ENCODE measurements around the gene PHF12.
A peak's percentile ranks its signal among the peaks of the same experiment; 100 is the strongest.
"Not testable (repeated sequence)": the region's sequence is repeated elsewhere in the genome, so short reads cannot be mapped to it uniquely, and the experiment has no call there.

Gene PHF12

DNA sequence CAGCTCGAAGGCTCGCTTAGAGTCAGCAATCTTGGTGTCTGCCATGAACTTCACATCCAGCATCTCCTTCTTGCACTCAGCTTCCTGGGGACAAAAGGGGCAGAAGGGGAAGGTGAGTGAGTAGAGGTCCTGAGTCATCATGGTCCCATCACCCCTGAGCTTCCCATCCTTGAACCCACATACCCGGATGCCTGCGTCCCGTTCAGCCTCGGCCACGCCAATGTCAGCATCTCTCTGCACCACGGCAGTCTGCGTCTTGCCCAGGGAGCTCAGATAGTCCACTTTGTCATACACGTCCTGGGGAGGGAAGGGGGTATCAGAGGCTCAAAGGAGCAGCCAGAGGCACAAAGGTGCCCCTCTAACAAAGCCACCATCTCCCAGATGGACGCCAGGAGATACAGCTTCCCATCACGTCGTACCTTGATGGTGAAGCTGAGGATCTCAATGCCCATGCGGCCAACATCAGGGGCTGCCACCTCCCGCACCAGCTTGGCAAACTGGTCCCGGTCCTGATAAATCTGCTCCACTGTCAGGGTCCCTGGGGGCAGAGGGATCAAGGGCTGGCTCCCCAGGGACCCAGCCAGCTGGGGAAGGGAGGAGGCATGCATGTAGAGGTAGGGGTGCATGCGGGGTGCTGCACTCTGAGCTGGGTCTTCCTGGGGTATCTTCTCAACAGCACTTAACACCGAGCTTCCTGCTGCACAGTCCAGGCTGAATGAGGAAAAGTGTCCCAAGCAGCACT, 69.0 kb downstream of the PHF12 start:
- DNase-seq (ENCODE audit: low spot score), result no peak

DNA sequence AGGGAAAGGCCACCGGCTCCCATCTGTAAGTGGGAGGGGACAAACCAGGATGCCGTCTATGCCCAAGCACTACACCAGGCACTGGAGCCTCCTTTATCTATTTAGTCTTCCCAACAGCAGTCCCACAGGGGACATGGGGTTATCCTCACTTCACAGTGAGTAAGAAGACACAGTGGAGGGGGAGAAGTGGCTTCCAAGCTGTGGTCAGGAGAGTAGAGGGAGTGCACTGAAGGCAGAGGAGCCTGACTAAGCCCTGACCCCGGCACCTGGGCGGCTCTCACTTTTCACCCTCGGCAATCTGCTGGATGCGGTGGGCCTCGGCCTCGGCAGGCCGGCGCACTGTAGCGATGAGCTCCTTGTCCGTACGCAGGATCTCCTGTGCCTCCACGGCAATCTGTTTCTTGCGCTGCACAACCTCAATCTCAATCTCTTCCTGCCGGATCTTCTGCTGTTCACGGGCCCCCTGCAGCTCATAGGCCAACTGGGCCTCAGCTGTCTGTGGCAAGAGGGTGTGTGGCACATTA, 69.7 kb downstream of the PHF12 start:
- DNase-seq (ENCODE audit: low spot score), result no peak

DNA sequence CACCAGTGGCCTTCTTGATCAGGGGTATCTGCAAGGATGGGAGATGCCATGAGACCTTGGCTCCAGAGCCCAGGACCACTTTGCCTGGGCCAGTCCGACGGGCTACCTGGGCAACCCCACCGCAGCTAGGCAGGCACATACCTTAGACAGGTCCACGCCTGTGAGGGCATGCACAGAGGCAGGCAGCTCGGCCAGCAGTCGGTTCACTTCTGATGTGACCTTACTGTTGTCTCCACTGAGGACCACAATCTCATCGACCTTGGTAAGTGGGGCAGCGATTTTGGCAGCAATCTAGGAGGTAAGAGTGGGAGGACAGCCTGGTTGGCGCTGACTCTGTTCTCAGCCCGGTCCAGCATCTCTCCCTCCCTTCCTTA, 70.8 kb downstream of the PHF12 start:
- DNase-seq (ENCODE audit: low spot score), result no peak

DNA sequence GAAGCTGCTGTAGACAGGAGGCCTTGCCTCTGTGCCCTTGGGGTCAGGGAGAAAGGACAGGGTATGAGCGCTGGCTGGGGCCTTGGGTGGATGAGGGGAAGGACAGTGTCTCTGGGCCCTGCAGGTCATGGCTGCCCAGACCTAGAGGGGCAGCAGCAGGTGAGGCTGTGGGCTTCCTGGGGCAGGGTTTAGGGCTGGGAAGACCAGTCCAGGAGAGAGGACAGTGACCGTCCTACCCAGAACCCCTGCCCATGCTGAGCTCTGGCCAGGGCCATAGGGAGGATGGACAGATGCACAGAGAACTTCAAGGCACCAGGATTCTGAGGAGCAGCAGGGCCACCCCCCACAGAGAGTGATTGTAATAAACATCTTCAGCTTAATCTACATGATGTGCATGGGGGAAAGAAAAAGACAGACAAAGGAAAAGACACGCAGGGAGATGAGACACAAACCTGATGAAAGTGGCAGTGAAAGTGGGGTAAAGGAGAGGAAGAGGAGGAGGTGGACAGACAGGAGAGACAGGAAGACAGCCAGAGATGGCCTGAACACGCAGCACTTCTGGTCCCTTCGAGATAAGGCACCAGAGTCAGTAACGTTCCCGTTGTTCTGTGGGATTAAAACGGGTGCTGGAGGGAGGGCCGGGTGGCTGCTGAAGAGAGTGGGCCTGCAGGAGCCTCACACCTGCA, 71.3 kb downstream of the PHF12 start:
- DNase-seq (ENCODE audit: low spot score), result no peak

DNA sequence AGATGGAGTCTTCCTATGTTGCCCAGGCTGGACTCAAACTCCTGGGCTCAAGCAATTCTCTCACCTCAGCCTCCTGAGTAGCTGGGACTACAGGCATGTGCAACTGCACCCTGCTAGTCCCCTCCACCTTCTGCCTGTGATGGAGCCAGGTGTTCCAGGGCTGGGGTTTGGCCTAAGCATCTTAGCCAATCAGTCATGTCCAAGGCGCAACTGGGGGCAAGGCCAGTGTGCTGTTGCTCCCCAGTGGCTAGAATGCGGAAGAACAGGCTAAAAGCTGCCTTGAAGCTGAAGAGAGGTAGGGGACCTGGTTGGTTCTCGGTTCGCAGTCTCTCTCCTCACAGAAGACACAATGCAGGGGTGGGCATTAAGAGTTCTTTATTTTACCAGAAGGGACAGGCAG, 72.3 kb downstream of the PHF12 start:
- peak; percentile 34 for DNase-seq (ENCODE audit: low spot score)

DNA sequence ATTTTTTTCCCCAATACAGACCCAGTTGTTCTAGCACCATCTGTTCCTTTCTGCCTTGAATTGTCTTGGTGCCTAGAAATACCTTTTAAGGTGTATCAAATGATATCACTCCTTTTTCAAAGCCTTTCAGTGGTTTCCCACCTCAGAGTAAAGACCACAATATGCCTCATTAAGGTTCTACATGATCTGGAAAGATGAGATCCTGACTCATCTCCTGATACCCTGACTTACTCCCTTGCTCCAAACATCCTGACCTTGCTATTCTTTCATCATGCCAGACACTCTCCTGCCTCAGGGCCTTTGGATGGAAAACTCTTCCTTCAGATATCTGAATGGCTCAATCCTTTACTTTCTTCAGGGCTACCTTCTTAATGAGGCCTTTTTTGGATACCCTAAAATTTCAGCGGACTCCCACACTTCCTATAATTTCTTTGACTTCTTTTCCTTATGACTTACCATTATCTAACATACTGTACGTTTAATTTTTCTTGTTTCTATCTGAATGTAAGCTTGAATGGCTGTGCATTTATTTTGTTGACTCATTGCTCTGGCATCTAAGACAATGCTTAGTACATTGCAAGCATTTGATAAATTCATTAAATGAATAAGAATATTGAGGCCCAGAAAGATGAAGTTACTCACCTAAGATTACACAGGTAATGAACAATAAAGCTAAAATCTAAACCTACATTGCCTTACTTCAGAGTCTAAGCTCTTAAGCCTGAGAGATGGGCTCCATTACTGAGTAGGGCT, 73.0 kb downstream of the PHF12 start:
- DNase-seq (ENCODE audit: low spot score), result no peak

DNA sequence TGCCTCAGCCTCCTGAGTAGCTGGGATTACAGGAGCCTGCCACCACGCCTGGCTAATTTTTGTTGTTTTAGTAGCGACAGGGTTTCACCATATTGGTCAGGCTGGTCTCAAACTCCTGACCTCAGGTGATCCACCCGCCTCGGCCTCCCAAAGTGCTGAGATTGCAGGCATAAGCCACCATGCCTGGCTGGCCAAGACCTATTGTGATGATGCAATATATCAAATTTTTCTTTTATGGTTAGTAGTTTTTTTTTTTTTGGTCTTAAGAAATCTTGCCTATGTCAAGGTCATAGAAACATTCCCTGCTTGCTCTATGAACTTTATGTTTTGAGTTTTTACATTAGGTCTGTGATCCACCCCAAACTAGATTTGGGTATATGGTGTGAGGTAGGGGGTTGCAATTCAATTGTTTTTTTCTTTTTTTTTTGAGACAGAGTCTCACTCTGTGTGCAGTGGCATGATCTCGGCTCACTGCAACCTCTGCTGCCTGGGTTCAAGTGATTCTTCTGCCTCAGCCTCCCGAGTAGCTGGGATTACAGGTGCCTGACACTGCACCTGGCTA, 74.1 kb downstream of the PHF12 start:
- not testable (repeated sequence) for DNase-seq (ENCODE audit: low spot score)

DNA sequence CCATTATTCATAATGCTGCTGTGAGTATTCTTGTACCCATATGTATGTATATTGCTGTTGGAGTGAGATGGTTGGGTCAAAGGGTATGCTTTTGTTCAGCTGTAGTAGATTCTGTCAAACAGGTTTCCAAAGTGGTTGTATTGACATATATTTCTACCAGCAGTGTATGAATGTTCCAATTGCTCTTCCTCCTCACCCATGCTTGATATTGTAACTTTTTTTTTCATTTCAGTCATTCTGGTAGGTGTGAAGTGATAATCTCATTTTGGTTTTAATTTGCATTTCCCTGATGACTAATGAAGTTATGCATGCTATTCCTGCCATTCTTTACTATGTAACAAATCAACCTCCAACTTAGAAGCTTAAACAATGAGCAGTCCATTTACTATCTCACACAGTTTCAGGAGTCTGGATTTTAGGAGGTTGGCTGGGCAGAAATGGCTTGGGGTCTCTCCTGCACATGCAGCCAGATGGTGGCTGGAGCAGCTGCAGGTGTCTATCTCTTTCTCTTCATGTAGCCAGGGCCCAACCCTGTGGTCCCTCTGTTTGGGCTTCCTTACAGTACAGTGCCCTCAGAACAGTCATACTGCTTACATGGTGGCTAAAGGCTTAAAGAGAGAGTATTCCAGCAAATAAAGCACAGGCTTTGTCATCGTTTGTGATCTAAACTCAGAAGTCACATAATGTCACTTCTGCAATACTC, 75.3 kb downstream of the PHF12 start:
- no peak for DNase-seq (ENCODE audit: low spot score)

DNA sequence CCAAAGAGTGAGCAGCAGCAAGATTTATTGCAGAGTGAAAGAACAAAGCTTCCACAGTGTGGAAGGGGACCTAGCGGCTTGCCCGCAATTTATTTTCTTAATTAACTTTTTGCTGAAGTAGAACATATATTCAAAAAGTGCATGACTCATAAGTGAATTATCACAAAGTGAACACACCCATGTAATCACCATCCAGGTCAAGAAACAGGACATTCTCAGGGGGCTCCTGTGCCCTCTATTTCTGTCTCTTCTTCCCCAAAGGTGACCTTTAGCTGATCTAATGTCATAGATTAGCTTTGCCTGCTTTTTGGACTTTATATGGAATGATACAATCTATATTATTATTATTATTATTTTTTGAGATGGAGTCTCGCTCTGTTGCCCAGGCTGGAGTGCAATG, 76.6 kb downstream of the PHF12 start:
- DNase-seq (ENCODE audit: low spot score), result no peak

DNA sequence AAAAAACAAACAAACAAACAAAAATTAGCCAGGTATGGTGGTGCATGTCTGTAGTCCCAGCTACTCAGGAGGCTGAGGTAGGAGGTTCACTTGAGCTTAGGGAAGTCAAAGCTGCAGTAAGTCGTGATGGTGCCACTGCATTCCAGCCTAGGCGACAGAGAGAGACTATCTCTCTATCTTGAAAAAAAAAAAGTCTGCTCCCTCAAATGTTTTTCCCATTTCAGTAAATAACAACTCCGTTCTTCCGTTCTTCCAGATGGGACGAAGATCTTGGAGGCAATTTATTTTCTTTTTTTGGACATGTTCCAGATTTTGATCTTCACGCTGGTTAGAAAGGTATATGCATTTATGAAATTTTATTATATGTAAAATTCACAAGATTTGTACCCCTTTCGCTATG, 77.5 kb downstream of the PHF12 start:
- DNase-seq (ENCODE audit: low spot score), result no peak

DNA sequence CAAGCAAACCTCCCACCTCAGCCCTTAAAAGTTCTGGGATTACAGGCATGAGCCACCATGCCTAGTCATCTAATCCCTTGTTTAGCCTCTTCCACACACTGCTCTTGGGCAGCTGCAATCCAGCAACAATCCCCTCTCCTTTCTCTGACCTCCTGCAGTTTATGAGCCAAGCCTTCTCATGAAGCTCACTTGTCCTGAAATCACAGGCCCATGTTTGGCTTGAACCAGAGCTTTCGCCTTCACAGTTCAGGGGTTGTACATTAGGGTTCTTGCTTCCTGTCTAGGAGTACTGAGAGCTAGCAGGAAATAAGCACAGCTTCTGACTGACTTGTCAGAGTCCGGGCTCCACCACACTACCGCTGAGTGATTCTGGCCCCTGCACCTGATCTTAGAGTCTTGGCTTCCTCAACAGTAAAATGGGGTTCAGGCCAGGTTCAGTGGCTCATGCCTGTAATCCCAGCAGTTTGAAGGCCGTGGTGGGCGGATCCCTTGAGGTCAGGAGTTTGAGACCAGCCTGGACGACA, 80.2 kb downstream of the PHF12 start:
- peak; percentile 65 for DNase-seq (ENCODE audit: low spot score)

DNA sequence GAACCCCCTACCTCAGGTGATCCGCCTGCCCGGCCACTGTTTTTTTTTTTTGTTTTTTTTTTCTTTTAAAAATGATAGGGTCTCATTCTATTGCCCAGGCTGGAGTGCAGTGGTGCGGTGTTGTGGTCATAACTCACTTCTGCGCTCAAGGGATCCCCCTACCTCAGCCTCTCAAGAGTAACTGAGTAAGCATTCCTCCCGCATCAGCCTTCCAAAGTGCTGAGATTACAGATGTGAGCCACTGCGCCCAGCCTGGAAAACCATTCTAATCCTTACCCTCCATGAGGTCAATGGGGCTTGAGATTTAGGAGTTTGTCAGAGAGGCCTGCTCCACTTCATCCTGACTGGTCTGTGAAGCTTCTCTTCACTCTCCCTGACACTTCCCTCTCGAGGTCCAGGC, 84.0 kb downstream of the PHF12 start:
- DNase-seq (ENCODE audit: low spot score), result no peak

DNA sequence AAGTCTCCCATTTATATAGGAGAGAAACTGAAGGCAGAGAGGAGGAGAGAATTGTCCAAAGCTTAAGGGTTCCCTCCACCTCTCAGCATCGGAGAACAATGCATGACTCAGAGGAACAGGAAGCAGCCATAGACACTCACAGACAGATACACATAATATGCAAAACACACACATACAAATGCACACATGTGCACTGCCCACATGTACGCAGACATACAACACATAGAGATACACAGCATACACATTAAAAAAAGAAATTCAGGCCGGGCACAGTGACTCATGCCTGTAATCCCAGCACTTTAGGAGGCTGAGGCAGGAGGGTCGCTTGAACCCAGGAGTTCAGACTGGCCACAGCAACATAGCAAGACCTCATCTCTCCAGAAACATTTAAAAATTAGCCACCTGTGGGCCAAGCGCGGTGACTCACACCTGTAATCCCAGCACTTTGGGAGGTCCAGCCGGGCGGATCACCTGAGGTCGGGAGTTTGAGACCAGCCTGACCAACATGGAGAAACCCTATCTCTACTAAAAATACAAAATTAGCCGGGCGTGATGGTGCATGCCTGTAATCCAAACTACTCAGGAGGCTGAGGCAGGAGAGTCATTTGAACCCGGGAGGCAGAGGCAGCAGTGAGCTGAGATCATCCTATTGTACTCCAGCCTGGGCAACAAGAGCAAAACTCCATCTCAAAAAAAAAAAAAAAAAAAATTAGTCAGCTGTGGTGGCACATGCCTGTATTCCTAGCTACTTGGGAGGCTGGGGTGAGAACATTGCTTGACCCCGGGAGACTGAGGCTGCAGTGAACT, 85.2 kb downstream of the PHF12 start:
- peak; percentile 61 for DNase-seq (ENCODE audit: low spot score)

DNA sequence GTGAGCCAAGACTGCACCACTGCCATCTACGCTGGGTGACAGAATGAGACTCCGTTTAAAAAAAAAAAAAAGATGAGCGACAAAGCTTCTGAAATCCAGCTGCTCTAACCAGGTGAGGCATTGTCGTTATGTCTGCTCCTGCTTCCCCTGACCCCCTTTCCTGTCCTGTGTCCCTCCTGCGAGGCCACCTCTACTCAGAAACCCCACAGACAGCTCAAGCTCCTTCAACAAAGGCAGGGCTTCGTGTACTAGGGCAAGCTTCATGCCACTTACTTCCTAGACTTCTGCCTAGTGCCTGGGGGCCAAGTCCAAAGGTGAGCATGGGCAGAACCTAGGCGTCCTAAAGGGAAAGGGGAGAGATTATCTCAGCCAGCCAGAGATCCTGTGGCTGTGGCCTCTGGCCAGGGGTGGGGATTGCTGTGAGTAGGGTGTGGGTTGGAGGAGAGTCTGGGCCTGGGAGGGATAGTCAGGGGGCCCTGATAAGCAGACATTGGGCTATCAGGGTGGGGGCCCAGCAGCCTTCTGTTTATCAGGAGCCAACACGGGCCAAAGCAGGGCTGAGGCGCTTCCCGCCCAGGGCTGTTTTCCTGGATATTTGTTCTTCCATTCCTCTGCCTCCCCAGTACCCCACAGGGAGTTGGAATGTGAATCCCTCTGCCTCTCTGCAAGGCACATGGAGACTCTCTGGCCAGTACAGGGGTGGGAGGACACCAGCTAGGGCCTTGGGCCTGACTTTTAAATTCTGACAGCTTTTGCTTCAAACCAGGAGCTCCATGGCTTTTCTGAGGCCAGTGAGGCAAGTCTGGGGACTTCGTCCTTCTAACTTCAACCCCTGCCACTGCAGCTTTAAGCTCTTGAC, 86.1 kb downstream of the PHF12 start:
- DNase-seq (ENCODE audit: low spot score), result no peak

DNA sequence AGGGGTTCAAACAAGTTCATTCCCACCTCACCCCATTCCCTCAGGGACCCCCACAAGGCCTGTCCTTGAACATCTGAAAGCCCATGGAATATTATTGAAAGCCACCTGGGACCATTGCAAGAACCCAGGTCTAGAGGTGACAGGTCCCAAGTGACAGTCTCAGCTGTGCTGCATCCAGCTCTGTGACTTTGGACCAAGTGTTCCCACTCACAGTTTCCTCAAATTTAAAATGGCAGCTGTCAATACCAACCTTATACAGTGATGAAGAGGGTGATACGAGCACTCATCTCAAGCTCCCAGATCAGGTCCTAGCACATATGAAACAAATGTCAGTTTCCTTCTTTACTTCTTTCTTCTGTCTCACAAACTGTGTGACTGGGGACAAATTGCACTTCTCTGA, 87.4 kb downstream of the PHF12 start:
- DNase-seq (ENCODE audit: low spot score), result no peak

DNA sequence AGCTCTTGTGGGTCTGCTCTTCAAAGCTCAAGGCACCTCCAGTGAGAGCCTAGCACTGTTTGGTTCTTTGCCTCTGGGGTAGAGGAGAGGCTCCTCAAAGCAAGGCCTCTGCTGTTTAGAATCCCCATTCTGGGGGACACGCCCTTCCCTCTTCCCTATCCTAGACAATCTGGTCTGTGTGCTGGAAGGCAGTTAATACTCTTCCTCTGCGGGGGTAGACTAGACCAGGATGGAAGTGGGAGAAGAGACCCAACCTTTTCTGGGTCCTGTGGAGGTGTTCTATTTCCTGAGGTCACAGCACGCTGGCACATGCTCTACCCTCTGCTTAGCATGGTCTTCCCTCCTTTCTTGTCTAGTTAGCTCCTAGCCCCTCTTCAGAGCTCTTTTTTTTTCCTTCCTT, 88.8 kb downstream of the PHF12 start:
- DNase-seq (ENCODE audit: low spot score), result no peak

DNA sequence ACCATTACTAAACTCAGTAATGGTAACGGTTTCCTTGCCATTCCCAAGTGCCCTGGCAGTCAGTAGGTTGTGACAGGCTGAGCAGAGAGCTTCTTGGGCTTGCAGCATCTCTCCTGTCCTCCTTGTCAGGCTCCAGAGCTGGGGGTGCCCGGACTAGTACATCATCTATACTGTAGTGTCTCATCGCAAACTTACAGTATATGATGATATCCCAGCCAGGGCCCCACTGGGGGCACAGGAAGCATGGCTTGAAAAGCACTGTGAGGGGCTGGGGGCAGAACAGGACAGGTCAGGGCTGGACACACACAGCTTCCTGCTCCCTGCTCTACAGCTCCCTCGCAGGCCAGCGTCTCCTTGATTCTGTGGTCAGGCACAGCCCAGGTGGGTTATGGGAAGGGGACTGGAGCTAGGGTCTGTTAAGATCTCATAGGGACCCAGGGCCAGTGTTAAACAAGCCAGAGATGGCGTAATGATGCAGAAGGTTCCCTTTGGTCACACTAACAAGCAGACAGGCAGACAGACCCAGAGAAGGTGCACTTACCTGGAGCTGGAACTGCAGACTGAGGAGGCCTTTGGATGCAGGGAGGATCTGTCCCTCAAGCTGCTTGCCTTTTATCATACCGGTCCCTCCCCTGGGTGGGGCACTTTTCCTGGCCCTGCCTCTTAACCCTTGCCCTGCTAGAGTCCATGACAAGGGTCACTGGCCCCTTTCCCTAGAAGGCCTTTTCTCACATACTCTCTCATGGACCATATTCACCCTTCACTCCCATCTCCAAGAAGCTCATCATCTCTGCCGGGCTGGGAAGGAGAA, 89.7 kb downstream of the PHF12 start:
- no peak for DNase-seq (ENCODE audit: low spot score)

DNA sequence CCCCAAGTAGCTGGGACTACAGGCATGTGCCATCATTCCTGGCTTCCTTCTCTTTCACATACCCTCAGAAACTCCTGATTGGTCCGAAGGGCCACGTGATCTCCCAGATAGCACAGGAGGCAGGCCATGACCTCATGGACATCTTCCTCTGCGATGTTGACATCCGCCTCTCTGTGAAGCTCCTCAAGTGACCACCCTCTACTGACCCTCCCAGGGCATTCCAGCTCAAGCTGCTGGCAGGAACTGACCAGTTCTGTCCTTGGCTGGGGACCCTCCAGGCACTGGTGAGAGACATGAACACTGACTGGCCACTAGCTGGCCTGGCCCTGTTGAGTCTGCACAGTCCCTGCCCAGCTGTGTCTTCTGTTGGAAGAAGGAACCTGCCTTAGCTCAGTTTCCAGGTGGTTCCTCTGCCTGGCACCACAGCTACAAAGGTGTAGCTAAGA, 90.9 kb downstream of the PHF12 start:
- DNase-seq (ENCODE audit: low spot score), result no peak

DNA sequence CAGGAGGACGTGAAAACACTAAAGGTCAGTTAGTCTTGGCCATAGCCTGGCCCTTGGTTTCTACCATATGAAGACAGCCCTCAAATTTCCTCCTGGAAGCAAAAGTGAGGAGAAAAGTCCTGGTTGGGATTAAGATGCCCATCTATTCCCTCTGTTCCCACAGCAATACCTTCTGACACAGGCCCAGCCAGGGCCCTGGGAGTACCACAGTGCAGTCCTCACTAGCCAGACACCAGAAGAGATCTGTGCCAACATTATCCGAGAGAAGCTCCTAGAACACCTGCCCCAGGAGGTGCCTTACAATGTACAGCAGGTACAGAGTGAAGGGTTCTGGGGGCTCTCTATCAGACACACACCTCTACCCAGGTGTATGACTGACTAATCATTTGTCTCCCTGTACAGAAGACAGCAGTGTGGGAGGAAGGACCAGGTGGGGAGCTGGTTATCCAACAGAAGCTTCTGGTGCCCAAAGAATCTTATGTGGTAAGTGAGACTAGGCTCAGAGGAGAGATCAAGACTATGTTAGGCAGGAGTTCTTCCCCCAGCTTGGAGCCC, 92.4 kb downstream of the PHF12 start:
- DNase-seq (ENCODE audit: low spot score), result no peak
